ENCODE data around the gene OPRM1. TPM values are rescaled to one million over a fixed set of nuclear protein-coding genes. Genes with fewer than 3 reads are reported as not detected.
A peak's percentile ranks its signal among the peaks of the same experiment; 100 is the strongest.
"Not testable (repeated sequence)": the region's sequence is repeated elsewhere in the genome, so short reads cannot be mapped to it uniquely, and the experiment has no call there.

OPRM1 gene
- total and polyA plus RNA-seq, 8 donors, result 0.45 to 1.5 TPM; not detected in 6

GRCh38 chr6:154187203-154187602 is 148.2 kb downstream of the OPRM1 start:
- H3K27ac ChIP-seq, result no peak overlapping the region
- peaks cover 0 to 6% (median 2%) of the 10 kb centered on the region in 4 donors for H3K4me1 ChIP-seq
- peak overlapping the region in 1 of 4 donors; percentile 5 for H3K4me3 ChIP-seq
- DNase-seq, result peak in 1 of 2 donors; percentile 47
- no peaks in the 10 kb centered on the region for H3K9me3 ChIP-seq
- 32 to 57% (median 46%) methylated on average over 3 of the region's 3 CpGs for WGBS, 5 donors
- H3K36me3 ChIP-seq, result no peaks in the 10 kb centered on the region
- intact Hi-C loops (cut with DNase I; ENCODE audit: low total_unique reads), result no loop called here
- no peak for TF ChIP-seq POLR2A (IDR thresholded peaks at IDR 0.05)
- TF ChIP-seq POLR2AphosphoS5 (IDR thresholded peaks at IDR 0.05), result peak in 1 of 3 donors; percentile 46
- H3K27me3 ChIP-seq, result no peaks in the 10 kb centered on the region

- no peak for TF ChIP-seq POLR2AphosphoS5 (IDR thresholded peaks at IDR 0.05)
- TF ChIP-seq CTCF (IDR thresholded peaks at IDR 0.05), result no peak
- no peak for TF ChIP-seq EP300 (IDR thresholded peaks at IDR 0.05)
- TF ChIP-seq POLR2A (IDR thresholded peaks at IDR 0.05), result no peak
- intact Hi-C loops (cut with DNase I; ENCODE audit: low total_unique reads), result no loop called here
- no peak for DNase-seq
Measured at GRCh38 chr6:154187714-154188113, 148.7 kb downstream of the OPRM1 start.

GRCh38 chr6:154196333-154196885 is 157.4 kb downstream of the OPRM1 start:
- no peak overlapping the region for H3K27ac ChIP-seq
- intact Hi-C loops (cut with DNase I; ENCODE audit: low total_unique reads), result no loop called here
- WGBS, 5 donors, result 71 to 90% (median 73%) methylated on average over 1 of the region's 1 CpG
- no peaks in the 10 kb centered on the region for H3K27me3 ChIP-seq
- TF ChIP-seq EP300 (IDR thresholded peaks at IDR 0.05) (no peak), CTCF (IDR thresholded peaks at IDR 0.05) (no peak), POLR2AphosphoS5 (IDR thresholded peaks at IDR 0.05) (no peak), POLR2A (IDR thresholded peaks at IDR 0.05) (no peak)
- no peak for DNase-seq
- no peaks in the 10 kb centered on the region for H3K9me3 ChIP-seq
- H3K36me3 ChIP-seq, result no peaks in the 10 kb centered on the region
- peaks cover 0 to 10% (median 0%) of the 10 kb centered on the region in 4 donors for H3K4me1 ChIP-seq
- no peak overlapping the region for H3K4me3 ChIP-seq

More at GRCh38 chr6:154187714-154188113, 148.7 kb downstream of the OPRM1 start:
- Histone ChIP-seq H3K27ac (no peak overlapping the region), H3K27me3 (no peaks in the 10 kb centered on the region), H3K4me1 (peaks cover 0 to 6% (median 2%) of the 10 kb centered on the region in 4 donors), H3K9me3 (no peaks in the 10 kb centered on the region), H3K36me3 (no peaks in the 10 kb centered on the region), H3K4me3 (no peak overlapping the region)

- no peak for TF ChIP-seq POLR2A (IDR thresholded peaks at IDR 0.05)
- TF ChIP-seq POLR2AphosphoS5 (IDR thresholded peaks at IDR 0.05), result no peak
- TF ChIP-seq CTCF (IDR thresholded peaks at IDR 0.05), result no peak
- no peak for TF ChIP-seq EP300 (IDR thresholded peaks at IDR 0.05)
Measured at GRCh38 chr6:154197196-154197860, 158.3 kb downstream of the OPRM1 start.

GRCh38 chr6:154201688-154202087 is 162.6 kb downstream of the OPRM1 start:
- WGBS, 5 donors, result 89 to 100% (median 94%) methylated on average over 4 of the region's 4 CpGs
- H3K36me3 ChIP-seq; H3K9me3 ChIP-seq; H3K27me3 ChIP-seq; H3K27ac ChIP-seq; DNase-seq; intact Hi-C loops (cut with DNase I; ENCODE audit: low total_unique reads); H3K4me3 ChIP-seq: not testable (repeated sequence)
- H3K4me1 ChIP-seq, result peaks cover 0 to 10% (median 0%) of the 10 kb centered on the region in 4 donors

More at GRCh38 chr6:154197196-154197860, 158.3 kb downstream of the OPRM1 start:
- Histone ChIP-seq H3K36me3 (no peaks in the 10 kb centered on the region), H3K27ac (no peak overlapping the region), H3K4me3 (no peak overlapping the region), H3K27me3 (no peaks in the 10 kb centered on the region), H3K4me1 (peaks cover 0 to 10% (median 0%) of the 10 kb centered on the region in 4 donors), H3K9me3 (no peaks in the 10 kb centered on the region)
- DNase-seq, result peak in 1 of 2 donors; percentile 73
- intact Hi-C loops (cut with DNase I; ENCODE audit: low total_unique reads), result no loop called here
